Ammon's horn (tissue), 1 donor: ENCODE data around the gene CCBE1.

Experiments used
- DNase-seq: peaks from one replicate; pipeline ENCODE4 v3.0.0-alpha.2; 2016; ENCODE audit warnings: low spot score

CCBE1 gene

GRCh38 chr18:59570101-59570775, 127.0 kb downstream of the CCBE1 start:
- DNase-seq: no peak

GRCh38 chr18:59569390-59569791, 127.8 kb downstream of the CCBE1 start:
- DNase-seq: no peak

DNA sequence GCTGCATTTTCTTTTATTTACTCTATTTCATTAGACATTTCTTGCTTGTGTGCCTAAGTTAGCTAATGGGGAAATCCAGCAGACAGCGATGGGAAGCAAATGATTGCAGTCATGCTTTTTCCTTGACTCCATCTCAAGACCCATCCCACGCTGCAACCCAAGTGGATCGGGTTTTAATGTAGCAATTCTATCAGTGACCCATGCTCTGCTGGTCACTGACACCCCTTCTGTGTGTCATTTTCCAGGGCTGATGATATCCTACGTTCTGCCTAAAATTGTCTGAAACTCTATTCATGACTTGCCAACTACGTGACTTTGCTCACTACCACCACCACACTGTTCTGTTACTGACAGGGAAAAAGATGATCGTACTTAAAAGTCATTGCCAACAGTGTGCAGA, 129.8 kb downstream of the CCBE1 start:
- no peak for DNase-seq

GRCh38 chr18:59566533-59566971, 130.7 kb downstream of the CCBE1 start:
- no peak for DNase-seq

DNA sequence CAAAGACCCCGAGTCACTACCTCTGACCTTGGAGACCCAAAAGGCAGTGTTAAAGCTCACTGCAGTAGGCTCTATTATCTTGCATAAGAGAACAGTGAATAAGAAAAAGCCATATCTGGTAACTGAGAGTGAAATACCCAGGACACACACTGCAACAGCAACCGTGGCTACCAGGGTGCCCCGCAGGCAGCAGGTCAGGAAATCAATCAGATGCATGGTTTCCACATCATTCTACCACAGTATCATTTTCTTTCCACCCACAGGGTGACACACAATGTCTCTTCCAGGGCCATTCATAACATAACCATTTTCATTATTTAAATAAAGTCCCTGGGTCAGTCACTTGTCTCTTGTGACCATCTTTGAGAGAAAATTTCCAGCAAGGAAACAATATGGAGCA, 131.3 kb downstream of the CCBE1 start:
- DNase-seq: no peak

DNA sequence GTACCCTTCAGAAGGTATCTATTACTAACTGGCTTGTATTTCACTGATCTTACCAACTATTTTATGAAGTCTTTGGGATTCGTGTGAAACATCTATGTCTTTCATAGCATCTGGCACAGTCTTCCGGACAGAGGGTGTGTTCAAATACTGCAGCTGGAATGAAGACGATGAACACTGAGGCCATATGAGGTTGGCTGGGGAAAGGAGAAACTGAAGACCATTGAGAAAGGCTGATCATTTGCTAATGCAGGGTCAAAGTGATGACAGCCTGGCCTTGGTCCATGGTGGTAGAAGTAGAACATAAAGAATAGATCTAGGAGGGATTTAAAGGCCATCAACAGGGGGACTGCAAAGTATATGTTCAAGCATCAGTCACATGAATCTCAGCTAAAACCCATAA, 132.7 kb downstream of the CCBE1 start:
- no peak for DNase-seq

DNA sequence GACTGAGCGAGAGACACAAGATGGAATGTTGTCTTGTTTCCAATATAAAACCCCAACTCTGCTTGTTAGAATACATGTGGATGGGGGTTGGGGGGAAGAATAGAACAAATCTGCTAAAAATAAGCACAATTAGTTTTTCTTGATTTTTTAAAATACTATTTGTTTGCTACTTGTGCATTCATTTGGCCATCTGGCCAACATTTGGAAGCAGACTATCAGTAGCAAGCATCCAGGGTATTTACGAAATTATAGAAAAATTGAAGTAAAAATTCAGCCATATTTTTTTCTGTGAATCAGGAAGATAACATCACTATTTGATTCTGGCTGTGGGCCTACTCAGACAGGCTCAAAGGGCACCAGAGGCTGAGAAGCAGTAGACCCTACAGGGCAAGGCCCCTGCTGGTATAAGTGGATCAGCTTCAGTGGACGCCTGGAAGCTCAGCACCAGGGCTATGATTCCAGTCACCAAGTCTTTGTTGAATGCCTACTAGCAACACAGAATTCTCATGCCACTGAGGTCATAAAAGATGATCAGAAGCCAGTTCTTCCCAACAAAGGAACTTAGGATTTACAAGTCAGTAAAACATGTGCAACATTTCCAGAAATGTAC, 133.9 kb downstream of the CCBE1 start:
- no peak for DNase-seq

DNA sequence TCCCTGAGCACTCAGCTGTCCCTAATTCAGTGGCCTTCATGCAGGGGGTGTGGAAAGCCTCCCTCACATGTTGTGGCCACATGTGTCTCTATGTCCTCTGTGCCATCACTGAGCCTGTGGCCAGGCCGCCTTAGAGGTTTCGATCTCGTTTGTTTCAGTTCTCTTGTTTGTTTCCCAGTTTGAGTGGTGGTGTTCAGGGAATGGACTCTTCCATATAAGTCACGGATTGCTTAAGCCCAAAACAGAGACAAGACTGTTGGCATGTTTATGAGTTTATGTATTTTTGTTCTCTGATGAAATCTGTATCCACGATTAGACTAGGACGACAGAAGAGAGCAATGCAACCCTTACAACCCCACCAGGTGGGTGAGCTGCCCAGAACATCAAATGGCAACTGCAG, 134.5 kb downstream of the CCBE1 start:
- no peak for DNase-seq

GRCh38 chr18:59561612-59562011, 135.6 kb downstream of the CCBE1 start:
- DNase-seq: no peak

DNA sequence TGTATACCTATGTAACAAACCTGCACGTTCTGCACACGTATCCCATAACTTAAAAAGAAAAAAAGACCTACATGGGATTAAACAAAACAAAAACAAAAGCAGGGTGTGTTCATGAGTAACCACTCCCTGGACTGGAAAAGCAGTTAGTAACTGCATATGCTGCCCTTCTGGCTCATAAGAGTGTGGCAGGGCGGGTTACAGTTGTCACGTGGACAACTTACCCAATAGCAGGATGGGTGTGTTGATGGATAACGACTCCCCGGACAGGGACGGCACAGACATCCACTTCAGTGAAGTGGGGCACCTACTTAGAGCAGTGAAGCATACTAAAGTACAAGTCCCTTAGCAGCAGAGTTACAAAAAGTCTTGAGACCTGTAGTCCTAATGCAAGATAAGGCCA, 136.7 kb downstream of the CCBE1 start:
- DNase-seq: no peak

DNA sequence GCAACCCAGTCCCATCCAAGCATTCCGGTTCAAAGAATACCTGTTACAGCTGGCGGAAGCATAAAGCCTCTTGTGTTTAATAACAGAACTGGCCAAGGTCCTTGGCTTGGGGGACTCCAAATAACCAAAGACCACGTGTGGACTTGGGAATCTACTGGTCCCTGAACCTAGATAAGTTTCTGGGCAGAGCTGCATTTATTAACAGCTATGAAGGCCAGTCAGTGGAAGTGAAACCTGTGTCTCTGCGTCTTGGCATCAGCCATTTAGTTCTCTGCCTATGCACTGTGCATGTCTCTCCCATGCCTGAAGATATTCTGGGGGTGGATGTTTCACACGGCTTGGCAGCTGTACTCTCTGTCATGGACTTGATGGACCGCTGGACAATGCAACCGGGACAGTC, 137.7 kb downstream of the CCBE1 start:
- no peak for DNase-seq

DNA sequence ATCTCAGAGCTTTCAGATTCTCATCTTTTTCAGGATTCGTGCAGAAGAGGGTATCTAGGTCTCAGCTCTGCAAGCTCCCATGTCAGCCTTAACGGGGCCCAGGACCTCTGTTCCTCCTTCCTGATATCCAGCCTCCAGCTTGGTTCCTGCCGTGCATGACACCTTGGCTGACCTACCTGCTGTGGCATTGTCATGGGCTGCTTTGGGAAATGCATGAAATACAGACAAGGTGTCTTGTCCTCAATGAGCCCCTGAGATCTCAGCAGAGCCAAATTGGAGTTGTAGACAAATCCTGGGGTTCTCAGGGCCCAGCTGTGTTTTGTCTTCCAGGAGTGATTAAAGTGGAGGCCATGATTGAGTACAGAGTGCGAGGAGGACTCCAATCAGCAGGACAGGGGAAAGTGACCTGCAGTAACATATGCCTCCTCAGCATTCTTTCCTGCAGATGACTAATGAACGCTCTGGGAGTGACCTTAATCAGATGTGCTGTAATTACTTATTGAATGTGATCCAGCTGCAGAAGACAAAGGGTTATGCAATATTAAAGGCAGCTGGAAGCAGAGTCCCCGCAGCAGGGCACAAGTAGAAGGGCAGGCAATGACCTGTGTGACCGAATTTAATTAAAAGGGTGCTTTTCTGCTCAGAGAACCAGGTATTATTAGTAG, 141.1 kb downstream of the CCBE1 start:
- DNase-seq: no peak

DNA sequence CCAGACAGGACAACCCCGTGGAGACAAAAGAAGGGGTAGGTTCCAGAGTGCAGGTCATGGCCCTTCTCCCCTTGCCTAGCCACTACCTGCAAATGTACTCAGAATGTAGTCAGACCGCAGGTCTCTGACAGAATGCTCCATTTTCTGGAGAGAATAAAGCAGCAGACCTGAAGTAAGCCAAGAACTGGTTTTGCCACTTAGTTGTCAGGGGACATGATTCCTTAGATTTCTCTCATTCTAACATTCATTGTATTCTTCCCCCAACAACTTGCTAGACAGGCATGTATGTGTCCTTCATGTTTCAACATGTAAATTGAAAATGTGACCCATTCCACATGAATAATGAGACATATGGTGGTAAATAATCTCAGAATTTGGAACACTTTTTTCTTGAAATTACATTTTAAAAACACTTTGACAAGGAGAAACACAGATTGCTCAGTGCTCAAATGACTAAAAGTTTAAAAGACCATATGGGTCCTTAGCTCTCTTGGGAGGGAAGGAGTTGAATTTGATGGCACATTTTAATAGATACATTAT, 142.4 kb downstream of the CCBE1 start:
- DNase-seq: no peak

DNA sequence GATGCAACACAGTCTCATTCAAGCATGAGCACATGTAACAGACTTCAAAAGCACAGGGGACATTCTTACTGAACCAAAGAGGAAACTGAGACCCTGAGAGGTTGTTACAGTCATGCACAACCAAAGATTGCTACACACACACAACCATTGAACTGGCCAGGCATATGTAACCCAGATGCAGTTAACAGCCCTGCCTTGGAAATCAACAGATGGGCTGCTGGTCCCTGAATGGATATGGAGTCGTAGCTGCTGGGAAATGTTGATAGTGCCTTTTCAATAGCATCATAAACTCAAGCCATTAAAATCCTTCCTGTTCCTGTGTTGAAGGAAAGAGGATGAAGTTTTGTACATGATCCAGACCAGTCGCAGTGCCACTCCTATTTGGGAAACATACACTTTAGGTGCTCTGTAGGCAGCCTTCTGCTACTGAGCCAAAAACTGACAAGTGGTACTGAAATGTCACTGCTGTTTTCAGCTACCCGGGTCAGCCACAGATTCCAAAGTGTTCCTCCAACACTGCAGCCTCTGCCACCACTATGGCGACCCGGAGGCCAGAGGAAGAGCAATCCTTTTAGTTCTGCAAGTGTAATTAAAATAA, 143.9 kb downstream of the CCBE1 start:
- no peak for DNase-seq

DNA sequence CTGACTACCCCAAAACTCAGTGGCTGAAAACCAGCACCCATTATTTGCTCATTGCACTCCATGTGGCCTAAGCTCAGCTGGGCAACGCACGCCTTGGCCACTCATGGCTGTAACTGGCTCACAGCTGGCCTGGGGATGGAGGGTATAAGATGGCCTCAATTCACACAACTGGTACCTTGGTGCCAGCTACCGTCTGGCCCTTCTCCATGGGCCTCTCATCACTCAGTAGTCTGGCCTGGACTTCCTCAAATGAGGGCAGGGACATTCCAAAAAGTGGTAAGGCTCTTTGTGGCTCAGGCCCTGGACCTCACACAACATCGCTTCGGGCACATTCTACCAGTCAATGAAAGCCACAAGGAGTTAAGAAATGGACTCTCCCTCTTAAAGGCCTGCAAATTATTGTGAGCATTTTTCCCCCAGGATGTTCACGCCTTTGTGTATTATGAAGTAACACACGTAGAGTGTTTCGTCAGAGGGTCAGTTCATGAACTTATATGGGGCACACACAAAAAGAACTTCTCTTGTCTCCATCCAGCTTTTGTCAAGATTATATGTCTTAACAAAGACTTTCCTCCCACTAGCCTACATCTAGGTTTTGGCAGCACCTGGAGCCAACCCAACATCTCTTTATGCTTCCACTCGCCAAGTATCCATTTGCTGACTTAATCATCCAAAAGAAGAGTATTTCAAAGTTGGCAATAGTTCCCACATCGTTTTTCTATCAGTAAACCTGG, 145.2 kb downstream of the CCBE1 start:
- no peak for DNase-seq

DNA sequence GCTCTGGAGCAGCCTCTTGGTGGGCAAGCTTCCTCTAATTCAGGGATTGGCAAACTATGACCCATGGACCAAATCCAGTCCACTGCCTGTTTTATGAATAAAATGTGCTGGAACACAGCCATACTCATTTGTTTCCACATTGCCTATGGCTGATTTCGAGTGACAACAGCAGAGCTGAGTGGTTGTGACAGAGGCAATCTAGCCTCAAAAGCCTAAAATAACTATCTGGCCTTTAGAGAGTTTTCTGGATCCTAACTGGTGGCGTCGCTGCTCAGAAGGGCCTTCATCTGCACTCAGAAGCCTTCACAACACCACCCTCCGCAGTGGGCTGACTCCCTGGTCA, 147.1 kb downstream of the CCBE1 start:
- DNase-seq: no peak

DNA sequence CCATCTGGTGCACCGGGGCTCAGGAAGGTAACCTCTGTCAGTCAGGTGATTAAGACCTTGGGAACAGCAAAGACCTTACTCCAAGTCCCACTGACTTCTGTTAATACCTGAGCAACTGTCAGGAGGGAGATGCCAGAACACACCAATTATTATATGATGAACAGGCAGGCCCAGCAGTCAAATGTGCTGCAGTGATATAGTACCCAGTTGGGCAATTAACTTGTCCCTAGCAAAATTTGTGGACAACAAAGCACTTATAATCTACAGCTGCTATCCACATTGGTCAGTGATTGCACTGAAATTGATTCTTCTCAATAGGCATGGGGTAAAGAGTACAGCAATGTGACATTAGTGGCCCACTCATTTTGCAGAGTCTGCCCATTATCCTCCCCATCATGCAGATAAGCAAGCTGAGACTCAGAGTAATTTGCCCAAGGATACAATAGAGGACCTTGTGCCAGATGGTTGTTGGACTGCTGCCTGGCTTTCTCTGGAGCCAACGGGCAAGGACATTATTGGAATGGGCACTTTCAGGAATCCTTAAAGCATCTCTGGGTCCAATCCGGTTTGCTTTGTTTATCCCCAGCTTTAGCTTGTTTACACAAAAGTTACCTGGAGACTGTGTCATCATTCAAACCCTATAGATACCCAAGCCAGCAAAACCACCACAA, 147.6 kb downstream of the CCBE1 start:
- no peak for DNase-seq

GRCh38 chr18:59547581-59548182, 149.5 kb downstream of the CCBE1 start:
- no peak for DNase-seq

- no peak for DNase-seq
Measured at GRCh38 chr18:59546188-59546587, 151.0 kb downstream of the CCBE1 start.

DNA sequence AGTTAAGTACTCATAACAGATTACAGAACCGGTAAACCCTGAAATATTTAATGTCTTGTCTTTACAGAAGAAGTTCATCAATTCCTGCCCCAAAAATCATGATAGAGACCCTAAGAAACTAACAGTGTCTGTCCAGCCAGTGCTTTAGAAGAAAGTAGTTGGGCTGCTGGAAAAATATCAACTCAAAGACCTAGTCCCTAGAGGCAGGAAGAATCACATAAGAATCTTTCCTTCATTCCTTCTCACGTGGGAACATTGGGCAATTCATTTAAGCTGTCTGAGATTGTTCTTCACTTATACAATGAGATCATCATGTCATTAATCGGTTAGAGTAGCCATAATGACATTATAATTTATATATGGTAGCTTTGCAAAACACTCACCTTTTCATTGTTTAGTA, 156.4 kb downstream of the CCBE1 start:
- DNase-seq: no peak

DNA sequence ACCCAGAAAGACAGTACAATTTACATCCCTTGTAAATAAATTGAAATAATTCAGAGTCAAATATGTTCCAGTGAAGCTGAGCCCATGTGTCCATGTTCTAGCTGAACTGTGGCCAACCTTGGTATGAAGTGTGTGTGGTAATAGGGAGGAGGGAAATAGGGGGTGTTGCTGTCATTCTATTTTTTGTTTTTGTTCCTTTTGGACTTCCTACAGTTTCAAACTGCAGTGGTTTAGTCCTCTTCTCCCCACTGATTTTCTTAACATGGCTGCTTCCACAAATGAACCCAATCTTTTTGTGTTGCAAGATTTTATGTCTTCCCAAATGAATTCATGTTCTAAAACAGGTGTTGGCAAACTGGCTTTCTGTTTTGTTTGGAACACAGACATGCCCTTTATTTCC, 156.9 kb downstream of the CCBE1 start:
- no peak for DNase-seq
